HG02943 (cell line): Measurements from ENCODE around the gene ACACA.
"Not testable (repeated sequence)": the region's sequence is repeated elsewhere in the genome, so short reads cannot be mapped to it uniquely, and the experiment has no call there.

Experiments used
- ATAC-seq: cut with Tn5 transposase; IDR thresholded peaks from one replicate; pipeline ENCODE4 v1.9.1; 2021; ENCODE audit warnings: mild to moderate bottlenecking, low read depth, moderate library complexity; ENCODE audit not compliant: unreplicated experiment

The ACACA gene

DNA sequence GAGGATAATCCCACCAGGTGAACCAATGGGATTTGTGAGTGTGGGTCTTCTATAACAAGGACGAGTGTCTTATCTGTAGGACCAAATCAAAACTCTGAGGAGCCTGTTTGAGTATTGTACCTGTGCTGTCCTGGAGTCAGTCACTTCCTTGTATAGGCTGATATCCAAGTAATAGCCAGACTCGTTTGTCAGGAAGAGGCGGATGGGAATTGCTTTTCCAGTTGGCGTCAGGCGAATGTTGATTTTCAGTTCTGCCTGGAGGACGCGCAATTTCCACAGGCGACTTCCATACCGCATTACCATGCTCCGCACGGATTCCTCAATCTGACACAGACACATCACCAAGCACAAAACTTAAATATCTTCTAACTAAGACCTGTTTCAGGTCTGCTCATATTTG is 218.5 kb downstream of the ACACA start:
- no peak for ATAC-seq

DNA sequence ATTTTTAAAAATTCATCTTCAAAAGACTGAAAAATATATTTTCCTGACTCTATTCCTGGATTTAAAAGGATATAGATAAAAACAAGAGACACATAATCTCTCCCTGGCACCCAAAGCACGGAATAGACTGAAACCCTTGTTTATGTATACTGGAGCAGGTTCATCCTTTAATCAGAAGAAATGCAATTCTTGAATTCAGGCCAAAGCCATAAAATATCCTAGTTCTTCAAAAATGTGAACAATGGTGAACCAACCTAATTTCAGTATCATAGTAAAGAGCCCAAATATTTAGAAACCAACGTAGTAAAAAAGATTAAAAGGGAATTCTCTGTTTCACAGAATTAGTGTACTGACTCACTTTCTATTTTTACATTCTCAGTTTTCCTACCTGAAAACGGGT is 219.4 kb downstream of the ACACA start:
- ATAC-seq = no peak

GRCh38 chr17:37182786-37183465 is 223.7 kb downstream of the ACACA start:
- no peak for ATAC-seq

DNA sequence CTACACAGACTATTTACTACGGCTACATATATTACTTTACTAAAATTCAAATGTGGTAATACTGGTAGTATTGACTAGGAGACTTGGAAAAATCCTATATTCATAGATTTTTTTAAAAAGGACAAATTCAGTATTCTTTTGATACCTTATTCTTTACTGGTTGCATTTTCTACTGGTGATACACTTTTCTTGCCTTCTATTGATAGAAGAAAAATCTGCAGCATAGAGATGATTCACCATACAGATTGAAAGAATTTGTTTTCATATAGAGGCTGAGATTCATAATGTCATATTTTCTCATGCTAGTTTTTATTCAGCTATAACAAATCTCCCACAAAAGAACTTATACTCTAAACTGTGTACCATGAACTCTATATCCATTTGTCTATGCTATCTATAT is 226.3 kb downstream of the ACACA start:
- no peak for ATAC-seq

DNA sequence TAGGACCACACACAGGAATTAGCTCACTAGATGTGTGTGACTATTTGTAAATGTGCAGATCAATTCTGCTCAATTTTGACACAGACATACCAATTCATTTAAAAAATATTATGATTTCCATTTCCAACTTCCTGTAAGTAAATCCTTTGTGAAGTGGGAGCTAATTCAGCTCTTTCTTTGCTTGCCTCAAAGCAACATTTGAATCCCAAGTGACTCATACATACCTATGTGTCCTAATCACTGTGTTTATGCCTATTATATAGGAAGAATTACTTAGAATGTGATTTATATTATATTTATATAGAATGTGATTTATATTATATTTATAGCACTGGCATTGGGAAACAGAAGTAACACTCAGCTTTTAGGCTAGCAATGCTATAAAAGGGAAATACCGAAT is 226.7 kb downstream of the ACACA start:
- ATAC-seq = no peak

DNA sequence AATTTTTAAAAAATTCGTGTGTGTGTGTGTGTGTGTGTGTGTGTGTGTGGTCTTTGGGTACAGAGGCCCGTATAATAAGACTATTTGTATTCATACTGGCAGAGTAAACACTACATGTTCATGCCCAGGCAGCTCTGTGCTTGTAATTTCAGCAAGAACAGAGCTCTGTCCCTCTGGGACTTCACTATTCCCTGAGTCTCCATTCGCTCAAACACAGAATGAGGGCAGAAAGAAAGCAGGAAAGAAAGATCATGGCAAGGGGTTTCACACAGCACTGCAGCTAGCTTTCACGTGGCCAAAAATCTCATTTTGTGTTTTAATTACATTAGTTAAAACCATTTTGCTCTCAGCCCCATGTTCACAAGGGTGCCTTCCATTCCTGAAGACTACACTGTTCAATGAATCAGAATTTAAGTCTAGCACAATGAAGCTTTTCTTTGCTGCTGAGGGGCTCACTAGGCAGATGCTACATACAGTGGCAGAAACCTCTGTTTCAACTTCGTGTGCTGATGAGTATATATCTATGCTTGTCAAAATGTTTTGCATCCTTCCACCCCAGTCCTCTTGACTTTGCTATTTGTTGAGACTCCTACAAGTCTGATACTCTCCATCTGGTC is 229.3 kb downstream of the ACACA start:
- ATAC-seq = no peak

DNA sequence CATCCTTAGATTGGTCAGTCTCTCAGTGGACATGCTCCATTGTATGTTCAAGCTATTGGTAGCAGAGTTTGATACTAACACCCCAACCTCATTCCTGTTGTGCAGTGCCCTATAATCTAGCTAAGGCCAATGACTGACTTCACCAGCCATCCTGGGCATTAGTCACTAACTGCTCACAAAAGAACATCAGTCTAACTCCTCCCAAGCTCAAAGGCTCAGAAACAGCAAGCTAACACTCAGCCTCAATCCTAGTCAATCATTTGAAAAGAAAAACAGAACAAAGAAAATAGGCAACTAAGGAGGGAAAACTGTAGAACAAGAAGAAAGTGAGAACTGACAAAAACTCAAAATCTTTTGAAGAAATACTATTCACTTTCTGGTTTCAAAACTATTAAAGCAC is 229.9 kb downstream of the ACACA start:
- ATAC-seq = no peak

DNA sequence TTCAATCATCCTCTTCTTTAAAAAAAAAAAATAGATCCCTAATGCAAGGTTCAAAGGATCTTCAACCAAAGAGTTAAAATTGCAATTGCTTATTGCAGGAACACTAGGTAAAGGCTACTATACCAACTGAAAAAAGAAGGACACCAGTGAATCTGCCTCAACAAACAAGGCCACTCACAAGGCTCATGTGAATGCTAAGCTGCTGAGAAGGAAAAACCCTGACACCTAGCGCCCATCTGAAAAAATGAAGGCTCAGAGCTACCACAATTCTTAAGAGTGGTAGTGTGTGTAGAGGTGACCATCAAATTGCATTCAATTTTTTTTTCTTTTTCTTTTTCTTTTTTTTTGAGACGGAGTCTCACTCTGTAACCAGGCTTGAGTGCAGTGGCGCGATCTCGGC is 232.4 kb downstream of the ACACA start:
- ATAC-seq = no peak

DNA sequence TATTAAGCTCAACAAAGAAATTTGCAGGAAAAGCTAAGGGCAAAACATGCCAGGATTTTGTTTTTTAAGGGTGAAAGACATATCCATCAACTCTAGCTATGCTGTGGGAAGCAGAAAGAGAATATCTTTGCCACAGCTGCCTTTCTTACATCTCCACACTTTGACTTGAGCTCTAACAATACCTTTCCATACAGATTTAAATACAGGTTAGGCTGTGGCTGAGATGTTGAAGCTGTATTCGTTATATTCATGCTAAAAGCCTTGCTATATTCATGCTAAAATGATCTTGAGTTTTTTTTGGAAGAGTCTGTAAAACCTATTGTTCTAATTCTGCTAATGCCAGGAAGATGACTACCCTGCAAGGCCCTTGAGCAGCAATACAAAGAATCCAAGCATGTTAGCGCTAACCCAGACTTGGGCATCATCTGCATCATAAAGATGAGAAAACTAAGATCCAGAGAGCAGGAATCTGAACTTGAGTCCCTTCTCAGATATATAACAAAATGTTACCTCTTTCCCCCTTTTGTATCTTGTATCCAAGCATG is 235.7 kb downstream of the ACACA start:
- ATAC-seq = no peak

DNA sequence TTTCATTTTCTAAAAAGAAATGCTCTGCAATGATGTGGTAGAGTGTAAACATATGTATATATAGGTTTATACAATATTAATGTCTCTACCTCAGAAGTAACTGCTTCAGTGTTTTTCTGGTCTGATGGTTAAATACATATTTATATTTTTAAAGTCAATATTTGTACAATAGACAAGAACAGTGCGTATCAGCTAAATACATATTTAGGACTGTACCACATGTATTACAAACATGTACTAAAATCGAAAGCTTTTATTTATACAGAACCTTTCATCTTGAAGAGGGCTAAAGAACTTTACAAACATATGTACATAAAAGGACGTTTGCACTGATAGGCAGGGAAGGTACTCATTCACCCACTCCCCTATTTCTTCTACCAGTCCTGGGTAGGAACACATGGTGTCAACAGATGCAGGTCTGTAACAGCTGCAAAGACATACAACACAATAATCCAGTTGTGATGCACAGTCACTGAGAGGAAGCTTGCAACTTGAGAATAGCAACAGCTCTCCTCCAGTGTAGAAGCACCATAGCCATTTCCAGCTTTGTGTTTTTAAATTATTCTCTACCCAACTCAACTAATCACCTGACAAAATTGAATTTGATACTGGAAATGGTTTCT is 237.8 kb downstream of the ACACA start:
- ATAC-seq = no peak

DNA sequence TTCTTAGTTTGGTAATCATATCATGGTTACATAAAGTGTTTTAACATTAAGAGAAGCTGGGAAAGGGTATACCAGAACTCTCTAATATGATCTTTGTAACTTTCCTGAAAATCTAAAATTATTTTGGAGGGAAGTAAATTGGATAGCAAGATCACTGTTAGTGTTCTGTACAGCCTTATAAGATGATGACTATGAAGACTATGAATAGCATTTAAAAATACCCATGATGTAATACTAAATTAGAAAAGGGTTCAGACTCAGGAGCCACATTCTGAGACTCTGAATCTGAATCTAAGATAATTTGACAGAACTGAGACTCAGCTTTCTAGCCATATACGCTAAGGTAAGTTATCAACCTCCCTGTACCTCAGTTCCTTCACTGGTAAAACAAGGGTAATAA is 238.9 kb downstream of the ACACA start:
- ATAC-seq = no peak

- ATAC-seq = no peak
These were observed 242.6 kb downstream of the ACACA start for GRCh38 chr17:37164057-37164456.

DNA sequence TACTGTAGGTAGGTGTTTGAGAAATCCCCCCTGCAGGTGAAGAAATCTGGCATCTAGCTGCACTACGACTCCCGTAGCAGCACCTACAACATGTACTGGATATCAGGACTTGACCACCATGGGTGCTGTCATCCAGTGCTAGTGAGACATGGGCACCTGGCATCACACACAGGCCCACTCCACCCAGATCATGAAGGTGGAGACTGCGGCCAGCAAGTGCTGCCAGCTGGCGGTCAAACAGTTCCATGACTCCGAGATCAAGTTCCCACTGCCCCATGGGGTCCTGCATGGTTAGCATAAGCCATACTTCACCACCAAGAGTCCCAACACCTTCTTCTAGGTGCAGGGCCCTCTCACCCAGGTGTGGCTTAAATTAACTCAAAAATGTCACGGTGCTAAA is 243.8 kb downstream of the ACACA start:
- no peak for ATAC-seq

- no peak for ATAC-seq
These were observed 245.7 kb downstream of the ACACA start for GRCh38 chr17:37160944-37161343.

GRCh38 chr17:37158290-37158689 is 248.3 kb downstream of the ACACA start:
- ATAC-seq = no peak

DNA sequence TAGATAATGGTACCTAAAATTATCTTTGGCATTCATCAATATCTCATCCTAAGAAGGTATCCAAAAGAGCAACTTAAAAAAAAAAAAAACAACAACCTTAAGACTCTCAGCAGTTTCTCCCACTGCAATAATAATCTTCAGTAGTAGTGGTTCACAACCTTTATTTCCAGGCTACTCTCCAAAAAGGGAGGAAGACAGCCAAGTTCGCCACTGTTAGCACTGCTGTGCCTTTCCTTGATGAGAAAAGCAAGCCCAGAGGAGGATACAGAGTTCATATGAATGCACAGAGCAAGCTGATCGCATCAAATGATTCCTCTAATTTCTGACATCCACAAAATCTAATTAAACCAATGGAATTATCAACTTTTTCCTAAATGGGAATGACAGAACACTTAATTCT is 258.5 kb downstream of the ACACA start:
- no peak for ATAC-seq

- no peak for ATAC-seq
These were observed 259.3 kb downstream of the ACACA start for GRCh38 chr17:37147301-37147812.

- ATAC-seq = no peak
These were observed 260.3 kb downstream of the ACACA start for GRCh38 chr17:37146086-37147064.

DNA sequence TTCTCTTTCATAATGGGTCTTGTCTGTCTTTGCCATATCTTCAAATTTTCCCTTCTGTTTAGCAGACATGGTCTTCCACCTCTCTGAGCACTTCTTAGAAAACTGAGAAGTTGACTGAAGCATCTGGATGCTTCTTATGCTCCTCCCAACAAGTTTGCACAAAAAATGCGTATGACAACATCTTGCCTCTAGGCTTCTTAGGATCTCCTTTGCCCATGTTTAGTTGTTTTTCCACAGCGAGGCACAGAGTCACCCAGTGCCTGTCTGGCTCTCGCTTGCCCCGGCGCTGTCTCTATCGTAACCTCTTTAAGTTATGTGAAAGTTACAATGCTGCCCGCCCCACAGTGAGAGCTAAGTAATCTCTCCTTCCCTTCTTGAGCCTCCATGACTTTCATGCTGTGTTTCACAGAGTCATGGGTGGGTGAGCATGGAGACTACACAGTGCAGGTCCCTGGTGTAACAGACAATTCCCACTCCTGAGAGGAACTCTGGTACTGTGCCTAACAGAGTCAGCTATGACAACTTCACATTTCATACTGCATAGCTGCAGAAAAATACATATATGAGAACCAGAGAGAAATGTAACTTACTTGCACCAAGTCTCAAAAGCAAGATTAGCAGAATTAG is 262.4 kb downstream of the ACACA start:
- no peak for ATAC-seq

GRCh38 chr17:37143558-37143957 is 263.1 kb downstream of the ACACA start:
- not testable (repeated sequence) for ATAC-seq
